SK-N-SH (cell line): ENCODE data around the gene CHST11. TPM values are rescaled to one million over a fixed set of nuclear protein-coding genes. Genes with fewer than 3 reads are reported as not detected.

Experiments
- CTCF ChIA-PET: fragments of 300-600, 350-600 bp; formaldehyde crosslinking; extraction: SDS; loops from one replicate; lab custom pipeline; 2021; lab: Yijun Ruan, JAX
- POLR2A ChIA-PET: fragments of 350-600 bp; sonication (Branson Sonifier 250); formaldehyde crosslinking; extraction: SDS; loops from one replicate; lab custom pipeline; 2020; ENCODE audit warnings: antibody characterized with exemption, inconsistent platforms; lab: Yijun Ruan, JAX
- DNase-seq: peaks from one replicate; pipeline ENCODE4 v3.0.0; 2012
- H2AFZ ChIP-seq: fragments of 200-600 bp; sonication (generic); 2 replicates; pipeline ENCODE4 v1.8.1; 2016; ENCODE audit warnings: antibody characterized with exemption, mild to moderate bottlenecking, low read depth
- H3F3A ChIP-seq: fragments of 200-600 bp; sonication (generic); replicated peaks from 2 replicates; pipeline ENCODE3; 2016; ENCODE audit warnings: antibody characterized with exemption, mild to moderate bottlenecking; ENCODE audit not compliant: insufficient read depth
- H3K27ac ChIP-seq, 2 experiments: fragments of 200-500 bp in 1 of 2; fragments of 200-600 bp in 1 of 2; sonication (Bioruptor generic) in 1 of 2; sonication (generic), shearing (Covaris generic) in 1 of 2; 2 replicates each; pipeline versions ENCODE4 v1.5.1 to v1.6.1; 2014 to 2016; ENCODE audit warnings: low read depth in 2 of 2, inconsistent platforms in 1 of 2, low read length in 1 of 2, mild to moderate bottlenecking in 1 of 2, mixed read lengths in 1 of 2
- H3K27me3 ChIP-seq: fragments of 200-600 bp; sonication (generic), shearing (Covaris generic); 2 replicates; pipeline ENCODE4 v1.6.1; 2016; ENCODE audit warnings: mixed run types; ENCODE audit not compliant: insufficient read depth
- H3K36me3 ChIP-seq, 2 experiments: fragments of 200-500 bp in 1 of 2; fragments of 200-600 bp in 1 of 2; sonication (Bioruptor generic) in 1 of 2; sonication (generic) in 1 of 2; replicated peaks in 1 of 2; 2 replicates each; pipeline versions ENCODE3 to v1.5.1; 2014 to 2016; ENCODE audit warnings: low read length in 1 of 2, mild to moderate bottlenecking in 1 of 2; ENCODE audit not compliant: insufficient read depth in 2 of 2, control insufficient read depth in 1 of 2
- H3K4me1 ChIP-seq, 2 experiments: fragments of 200-500 bp in 1 of 2; fragments of 200-600 bp in 1 of 2; sonication (Bioruptor generic) in 1 of 2; sonication (generic), shearing (Covaris generic) in 1 of 2; 2 replicates each; pipeline versions ENCODE4 v1.5.1 to v1.6.1; 2014 to 2016; ENCODE audit warnings: low read depth in 1 of 2, low read length in 1 of 2, mixed run types in 1 of 2; ENCODE audit not compliant: insufficient read depth in 2 of 2, control insufficient read depth in 1 of 2
- H3K4me2 ChIP-seq: fragments of 200-600 bp; sonication (generic), shearing (Covaris generic); 2 replicates; pipeline ENCODE4 v1.6.1; 2017; ENCODE audit warnings: mixed run types
- H3K4me3 ChIP-seq, 2 experiments: fragments of 200-500 bp in 1 of 2; fragments of 200-600 bp in 1 of 2; sonication (Bioruptor generic) in 1 of 2; sonication (generic), shearing (Covaris generic) in 1 of 2; 2 replicates each; pipeline versions ENCODE4 v1.5.1 to v1.8.1; 2014 to 2016; ENCODE audit warnings: low read depth in 2 of 2, inconsistent platforms in 1 of 2, low read length in 1 of 2, mild to moderate bottlenecking in 1 of 2, mixed read lengths in 1 of 2, moderate library complexity in 1 of 2
- H3K79me2 ChIP-seq: fragments of 200-600 bp; sonication (generic); 2 replicates; pipeline ENCODE4 v1.8.1; 2017; ENCODE audit warnings: mild to moderate bottlenecking; ENCODE audit not compliant: insufficient read depth
- H3K9ac ChIP-seq: fragments of 200-600 bp; sonication (generic); 2 replicates; pipeline ENCODE4 v1.6.1; 2017; ENCODE audit warnings: mixed run types
- H3K9me2 ChIP-seq: fragments of 200-600 bp; sonication (generic); 2 replicates; pipeline ENCODE4 v1.6.1; 2017; ENCODE audit warnings: mixed run types
- H3K9me3 ChIP-seq: fragments of 200-600 bp; sonication (generic); 2 replicates; pipeline ENCODE4 v1.6.1; 2017; ENCODE audit warnings: mixed run types, mild to moderate bottlenecking, moderate library complexity
- H4K20me1 ChIP-seq: fragments of 200-600 bp; sonication (generic); 2 replicates; pipeline ENCODE4 v1.6.1; 2017; ENCODE audit warnings: mild to moderate bottlenecking, mixed run types; ENCODE audit not compliant: insufficient read depth
- CHD2 ChIP-seq: fragments of 150-350 bp; IDR thresholded peaks from 2 replicates; pipeline ENCODE4 v1.6.1; 2018; ENCODE audit warnings: low read length; ENCODE audit not compliant: partially characterized antibody
- EZH2phosphoT487 ChIP-seq: fragments of 200-600 bp; sonication (generic); IDR thresholded peaks from 2 replicates; pipeline ENCODE4 v1.6.1; 2017; ENCODE audit warnings: low read depth, mixed run types, mild to moderate bottlenecking, antibody characterized with exemption, moderate library complexity, borderline replicate concordance
- FOSL2 ChIP-seq: IDR thresholded peaks from 2 replicates; pipeline ENCODE4 v1.4.0; 2012; ENCODE audit warnings: low read depth, mild to moderate bottlenecking, moderate library complexity, borderline replicate concordance
- GABPA ChIP-seq: IDR thresholded peaks from 2 replicates; pipeline ENCODE4 v1.4.0; 2012; ENCODE audit warnings: low read depth, mild to moderate bottlenecking
- JUND ChIP-seq: IDR thresholded peaks from 2 replicates; pipeline ENCODE4 v1.4.0; 2012
- MEF2A ChIP-seq: IDR thresholded peaks from 2 replicates; pipeline ENCODE4 v1.4.0; 2012; ENCODE audit warnings: low read depth, borderline replicate concordance
- MXI1 ChIP-seq: IDR thresholded peaks from 2 replicates; pipeline ENCODE4 v1.6.1; 2012; ENCODE audit warnings: mild to moderate bottlenecking, low read depth, low read length, improper control_type of control experiment
- NFIC ChIP-seq: IDR thresholded peaks from 2 replicates; pipeline ENCODE4 v1.4.0; 2012; ENCODE audit warnings: borderline replicate concordance
- RAD21 ChIP-seq: IDR thresholded peaks from 2 replicates; pipeline ENCODE4 v1.6.1; 2012; ENCODE audit warnings: mild to moderate bottlenecking, low read length
- RCOR1 ChIP-seq: fragments of 150-350 bp; IDR thresholded peaks from 2 replicates; pipeline ENCODE4 v1.6.1; 2017; ENCODE audit warnings: antibody characterized with exemption, low read length
- RFX5 ChIP-seq: IDR thresholded peaks from 2 replicates; pipeline ENCODE4 v1.6.1; 2012; ENCODE audit warnings: mild to moderate bottlenecking, improper control_type of control experiment, low read length
- RXRA ChIP-seq: IDR thresholded peaks from 2 replicates; pipeline ENCODE4 v1.4.0; 2012; ENCODE audit warnings: low read depth, mild to moderate bottlenecking, borderline replicate concordance
- SMC3 ChIP-seq: IDR thresholded peaks from 2 replicates; pipeline ENCODE4 v1.6.1; 2012; ENCODE audit warnings: low read depth, low read length, improper control_type of control experiment
- TCF12 ChIP-seq: IDR thresholded peaks from 2 replicates; pipeline ENCODE4 v1.4.0; 2012
- WGBS: methylation state at CpG from one replicate; pipeline ENCODE4 v1.1.6; 2017; ENCODE audit warnings: low lambda C conversion rate; 5-methylcytosine and 5-hydroxymethylcytosine counted together
- polyA plus RNA-seq, 3 experiments: library from polyadenylated mRNA; depleted of rRNA; stranded (reverse); fragments of >200 nt; gene quantifications; 2 replicates each; pipeline ENCODE4 v1.2.3, GENCODE V29; 2012
- TF ChIP-seq, protein P1 (sequence below): IDR thresholded peaks from 2 replicates; pipeline ENCODE4 v1.4.0; 2012; ENCODE audit warnings: low read depth
- TF ChIP-seq, protein P2 (sequence below): fragments of 150-350 bp; IDR thresholded peaks from 2 replicates; pipeline ENCODE4 v1.6.1; 2016; ENCODE audit warnings: mild to moderate bottlenecking, low read depth, low read length
- TF ChIP-seq, protein P3 (sequence below): IDR thresholded peaks from 2 replicates; pipeline ENCODE4 v1.4.0; 2012; ENCODE audit warnings: low read depth, borderline replicate concordance

CHST11 gene
- polyA plus RNA-seq, 1 of the 3 experiments (the other 2 are of a cell fraction): 18.6 TPM

DNA sequence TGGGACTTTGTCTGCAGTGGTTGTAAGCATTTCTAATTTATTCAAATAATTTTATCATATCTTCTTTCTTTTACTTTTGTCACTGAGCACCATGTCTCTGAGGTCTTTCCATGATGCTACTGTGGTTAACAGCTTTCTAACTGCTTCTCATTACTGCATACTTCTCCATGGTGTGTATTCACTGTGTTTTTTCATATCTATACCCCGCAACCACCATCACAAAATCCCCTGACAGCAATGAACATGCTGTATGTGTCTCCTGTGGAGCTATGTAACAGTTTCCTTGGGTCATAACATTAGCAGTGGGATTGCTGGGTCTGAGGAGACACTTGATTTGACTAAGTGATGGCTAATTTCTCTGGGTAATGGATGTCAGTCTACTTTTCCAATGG lies 29.2 kb upstream of the CHST11 start (continued):
- TF ChIP-seq SMC3 (no peak), GABPA (no peak), MXI1 (no peak)

DNA sequence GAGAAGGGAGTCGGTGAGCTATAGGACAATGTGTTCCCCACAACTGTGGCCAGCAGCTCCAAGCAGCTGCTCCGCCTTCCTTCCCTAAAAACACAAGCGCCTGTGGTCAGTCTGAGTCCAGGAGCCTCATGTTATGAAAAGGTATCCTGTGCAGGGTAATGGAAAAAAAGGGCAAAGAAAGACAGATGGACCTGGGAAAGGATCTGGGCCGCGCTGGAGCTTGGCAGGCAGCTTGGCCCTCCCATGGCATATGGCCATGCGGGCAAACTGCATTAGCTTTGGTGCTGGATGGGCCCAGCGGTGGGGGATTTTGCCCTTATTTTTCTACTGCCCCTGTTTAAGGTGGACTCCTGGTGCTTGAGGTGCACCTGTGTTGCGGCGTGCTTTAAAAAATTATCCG lies 23.7 kb upstream of the CHST11 start:
- Histone ChIP-seq H3K27ac (no peak overlapping the region), H3K4me2 (no peak overlapping the region)
- CTCF ChIA-PET: interaction anchor here (1.2 kb wide), 1 partner anchor 25 kb away, joined by 3 read pairs; no protein-coding TSS in a partner anchor

DNA sequence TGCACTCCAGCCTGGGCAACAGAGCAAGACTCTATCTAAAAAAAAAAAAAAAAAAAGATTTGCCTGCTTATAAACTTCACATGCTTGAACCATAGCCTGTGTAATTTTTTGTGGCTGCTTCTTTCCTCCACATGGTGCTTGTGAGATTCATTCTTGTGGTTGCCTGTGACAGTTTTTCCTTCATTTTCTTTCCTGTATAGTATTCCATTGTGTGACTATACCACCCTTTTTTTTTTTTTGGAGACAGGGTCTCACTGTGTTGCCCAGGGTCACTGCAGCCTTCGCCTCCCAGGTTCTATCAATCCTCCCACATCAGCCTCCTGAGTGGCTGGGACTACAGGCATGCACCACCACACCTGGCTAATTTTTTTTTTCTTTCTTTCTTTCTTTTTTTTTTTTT lies 22.6 kb upstream of the CHST11 start:
- H3K79me2 ChIP-seq: no peaks in the 10 kb centered on the region
- CTCF ChIA-PET: interaction anchor here (2.5 kb wide), 1 partner anchor 52 kb away, joined by 10 read pairs; no protein-coding TSS in a partner anchor

More for the DNA sequence above, 23.7 kb upstream of the CHST11 start:
- DNase-seq: no peak
- Histone ChIP-seq H3K79me2 (no peaks in the 10 kb centered on the region), H3K27me3 (peaks cover 7% of the 10 kb centered on the region; the same call in 1 of the 2 replicates), H3K9ac (no peak overlapping the region), H3K4me3 (no peak overlapping the region), H3K36me3 (no peaks in the 10 kb centered on the region), H3F3A (no peaks in the 10 kb centered on the region), H3K4me1 (no peaks in the 10 kb centered on the region), H3K9me2 (no peaks in the 10 kb centered on the region), H4K20me1 (no peaks in the 10 kb centered on the region), H2AFZ (no peak overlapping the region), H3K9me3 (no peaks in the 10 kb centered on the region)
- 90% methylated on average over 10 of the region's 10 CpGs for WGBS
- POLR2A ChIA-PET: no interaction called here
- TF ChIP-seq, protein P1, sequence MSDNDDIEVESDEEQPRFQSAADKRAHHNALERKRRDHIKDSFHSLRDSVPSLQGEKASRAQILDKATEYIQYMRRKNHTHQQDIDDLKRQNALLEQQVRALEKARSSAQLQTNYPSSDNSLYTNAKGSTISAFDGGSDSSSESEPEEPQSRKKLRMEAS: no peak
- TF ChIP-seq JUND (no peak), TCF12 (no peak), MXI1 (no peak), RXRA (no peak), NFIC (no peak), RAD21 (no peak)

DNA sequence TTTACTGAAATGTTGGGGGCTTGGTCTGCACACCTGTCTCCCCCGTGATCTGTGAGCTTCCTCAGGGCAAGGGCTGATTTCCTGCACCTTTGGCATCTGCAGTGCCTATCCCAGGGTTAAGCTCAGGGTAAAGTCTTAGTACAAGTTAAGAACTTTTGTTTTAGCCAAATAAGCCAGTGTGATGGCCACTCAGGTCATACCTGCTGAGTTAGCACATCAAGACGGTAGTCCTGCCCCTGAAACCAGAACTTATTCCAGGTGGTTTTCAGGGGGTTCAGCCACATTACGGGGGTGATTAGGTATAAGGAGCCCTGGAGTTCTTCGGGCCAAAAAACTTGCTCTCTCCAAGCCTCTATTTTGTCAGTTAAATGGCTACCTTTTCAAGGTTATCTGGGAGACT lies 21.6 kb upstream of the CHST11 start:
- no peaks in the 10 kb centered on the region for H3K9me2 ChIP-seq
- no peak overlapping the region for H2AFZ ChIP-seq
- H3K27ac ChIP-seq: no peak overlapping the region
- H3K4me1 ChIP-seq: no peaks in the 10 kb centered on the region
- WGBS: 68% methylated on average over 4 of the region's 4 CpGs
- POLR2A ChIA-PET: interaction anchor here (0.6 kb wide), 1 partner anchor 20 kb away, joined by 3 read pairs; no protein-coding TSS in a partner anchor
- no peaks in the 10 kb centered on the region for H3K79me2 ChIP-seq
- TF ChIP-seq MEF2A (no peak), GABPA (no peak), EZH2phosphoT487 (no peak), RFX5 (no peak), TCF12 (no peak), SMC3 (no peak), FOSL2 (no peak), RCOR1 (no peak)
- TF ChIP-seq, protein P2, sequence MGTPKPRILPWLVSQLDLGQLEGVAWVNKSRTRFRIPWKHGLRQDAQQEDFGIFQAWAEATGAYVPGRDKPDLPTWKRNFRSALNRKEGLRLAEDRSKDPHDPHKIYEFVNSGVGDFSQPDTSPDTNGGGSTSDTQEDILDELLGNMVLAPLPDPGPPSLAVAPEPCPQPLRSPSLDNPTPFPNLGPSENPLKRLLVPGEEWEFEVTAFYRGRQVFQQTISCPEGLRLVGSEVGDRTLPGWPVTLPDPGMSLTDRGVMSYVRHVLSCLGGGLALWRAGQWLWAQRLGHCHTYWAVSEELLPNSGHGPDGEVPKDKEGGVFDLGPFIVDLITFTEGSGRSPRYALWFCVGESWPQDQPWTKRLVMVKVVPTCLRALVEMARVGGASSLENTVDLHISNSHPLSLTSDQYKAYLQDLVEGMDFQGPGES: no peak
- TF ChIP-seq, protein P3, sequence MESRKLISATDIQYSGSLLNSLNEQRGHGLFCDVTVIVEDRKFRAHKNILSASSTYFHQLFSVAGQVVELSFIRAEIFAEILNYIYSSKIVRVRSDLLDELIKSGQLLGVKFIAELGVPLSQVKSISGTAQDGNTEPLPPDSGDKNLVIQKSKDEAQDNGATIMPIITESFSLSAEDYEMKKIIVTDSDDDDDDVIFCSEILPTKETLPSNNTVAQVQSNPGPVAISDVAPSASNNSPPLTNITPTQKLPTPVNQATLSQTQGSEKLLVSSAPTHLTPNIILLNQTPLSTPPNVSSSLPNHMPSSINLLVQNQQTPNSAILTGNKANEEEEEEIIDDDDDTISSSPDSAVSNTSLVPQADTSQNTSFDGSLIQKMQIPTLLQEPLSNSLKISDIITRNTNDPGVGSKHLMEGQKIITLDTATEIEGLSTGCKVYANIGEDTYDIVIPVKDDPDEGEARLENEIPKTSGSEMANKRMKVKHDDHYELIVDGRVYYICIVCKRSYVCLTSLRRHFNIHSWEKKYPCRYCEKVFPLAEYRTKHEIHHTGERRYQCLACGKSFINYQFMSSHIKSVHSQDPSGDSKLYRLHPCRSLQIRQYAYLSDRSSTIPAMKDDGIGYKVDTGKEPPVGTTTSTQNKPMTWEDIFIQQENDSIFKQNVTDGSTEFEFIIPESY: no peak
- TF ChIP-seq, protein P1: no peak
- H3K9ac ChIP-seq: no peak overlapping the region
- H3K4me3 ChIP-seq: no peak overlapping the region
- no peaks in the 10 kb centered on the region for H3K9me3 ChIP-seq
- H4K20me1 ChIP-seq: no peaks in the 10 kb centered on the region
- no peak overlapping the region for H3K4me2 ChIP-seq
- CTCF ChIA-PET: interaction anchor here (0.9 to 2.5 kb wide), 3 partner anchors 9 to 53 kb away, joined by 3 to 10 read pairs (median 4); no protein-coding TSS in a partner anchor
- no peaks in the 10 kb centered on the region for H3K36me3 ChIP-seq
- no peak for DNase-seq
- H3F3A ChIP-seq: no peaks in the 10 kb centered on the region
- peaks cover 7% of the 10 kb centered on the region; the same call in 1 of the 2 replicates for H3K27me3 ChIP-seq

More for the DNA sequence above, 22.6 kb upstream of the CHST11 start:
- no peak overlapping the region for H3K4me2 ChIP-seq
- H3K9ac ChIP-seq: no peak overlapping the region
- H3K36me3 ChIP-seq: no peaks in the 10 kb centered on the region
- H3F3A ChIP-seq: no peaks in the 10 kb centered on the region
- H2AFZ ChIP-seq: no peak overlapping the region
- no peak overlapping the region for H3K4me3 ChIP-seq
- peaks cover 7% of the 10 kb centered on the region; the same call in 1 of the 2 replicates for H3K27me3 ChIP-seq
- DNase-seq: no peak
- no peaks in the 10 kb centered on the region for H3K4me1 ChIP-seq
- H3K27ac ChIP-seq: no peak overlapping the region
- no peaks in the 10 kb centered on the region for H3K9me2 ChIP-seq
- TF ChIP-seq CHD2: no peak
- no peaks in the 10 kb centered on the region for H4K20me1 ChIP-seq
- POLR2A ChIA-PET: no interaction called here
- WGBS: 62% methylated on average over 1 of the region's 1 CpG
- H3K9me3 ChIP-seq: no peaks in the 10 kb centered on the region
